Neural cell (in vitro differentiated cells): ENCODE measurements around the gene NUCB2. TPM values are rescaled to one million over a fixed set of nuclear protein-coding genes. Genes with fewer than 3 reads are reported as not detected.
"Not testable (repeated sequence)": the region's sequence is repeated elsewhere in the genome, so short reads cannot be mapped to it uniquely, and the experiment has no call there.

Source experiments
- H2AFZ ChIP-seq: fragments of 200-600, 300-800 bp; sonication (generic), shearing (Covaris generic); 2 replicates; pipeline ENCODE4 v1.6.0; 2014; ENCODE audit warnings: low read depth, mild to moderate bottlenecking, antibody characterized with exemption, low read length, moderate library complexity
- H3F3A ChIP-seq: fragments of 200-600 bp; shearing (Covaris generic); 2 replicates; pipeline ENCODE4 v1.6.1; 2016; ENCODE audit warnings: mild to moderate bottlenecking, moderate library complexity, mixed read lengths, antibody characterized with exemption, low read length; ENCODE audit not compliant: insufficient read depth, poor library complexity, severe bottlenecking
- H3K27ac ChIP-seq: fragments of 200-600, 300-800 bp; sonication (generic), shearing (Covaris generic); 2 replicates; pipeline ENCODE4 v1.5.1; 2014; ENCODE audit warnings: mild to moderate bottlenecking, low read length, moderate library complexity
- H3K27me3 ChIP-seq: fragments of 300-800, 200-600 bp; sonication (generic), shearing (Covaris generic); 2 replicates; pipeline ENCODE4 v1.6.0; 2014; ENCODE audit warnings: mild to moderate bottlenecking, low read depth, low read length, moderate library complexity; ENCODE audit not compliant: insufficient read depth
- H3K36me3 ChIP-seq: fragments of 300-800, 200-600 bp; sonication (generic), shearing (Covaris generic); 2 replicates; pipeline ENCODE4 v1.5.1; 2014; ENCODE audit warnings: mild to moderate bottlenecking, antibody characterized with exemption, low read length, moderate library complexity; ENCODE audit not compliant: insufficient read depth
- H3K4me2 ChIP-seq: fragments of 300-800, 200-600 bp; sonication (generic), shearing (Covaris generic); 2 replicates; pipeline ENCODE4 v1.6.0; 2014; ENCODE audit warnings: mild to moderate bottlenecking, low read length
- H3K4me3 ChIP-seq: fragments of 300-800, 200-600 bp; sonication (generic), shearing (Covaris generic); 2 replicates; pipeline ENCODE4 v1.5.1; 2014; ENCODE audit warnings: mild to moderate bottlenecking, low read length, moderate library complexity
- H3K79me2 ChIP-seq: fragments of 200-600 bp; shearing (Covaris generic); replicated peaks from 2 replicates; pipeline ENCODE4 v1.6.0; 2014; ENCODE audit warnings: mild to moderate bottlenecking, low read length, moderate library complexity; ENCODE audit not compliant: insufficient read depth
- H3K9ac ChIP-seq: fragments of 300-800, 200-600 bp; sonication (generic), shearing (Covaris generic); 2 replicates; pipeline ENCODE4 v1.6.1; 2016; ENCODE audit warnings: mild to moderate bottlenecking, low read length, mixed read lengths
- H3K9me2 ChIP-seq: fragments of 200-600 bp; shearing (Covaris generic); 2 replicates; pipeline ENCODE4 v1.6.1; 2016; ENCODE audit warnings: mild to moderate bottlenecking, low read length, mixed read lengths; ENCODE audit not compliant: insufficient read depth
- H3K9me3 ChIP-seq: fragments of 200-600, 300-800 bp; sonication (generic), shearing (Covaris generic); 2 replicates; pipeline ENCODE4 v1.6.1; 2016; ENCODE audit warnings: mild to moderate bottlenecking, mixed run types, low read length, moderate library complexity, mixed read lengths
- H4K20me1 ChIP-seq: fragments of 200-600 bp; shearing (Covaris generic); 2 replicates; pipeline ENCODE4 v1.6.1; 2016; ENCODE audit warnings: mild to moderate bottlenecking, mixed run types; ENCODE audit not compliant: insufficient read depth
- CTCF ChIP-seq: fragments of 450-650 bp; IDR thresholded peaks from 2 replicates; pipeline ENCODE4 v1.5.1; 2014; ENCODE audit warnings: antibody characterized with exemption, mild to moderate bottlenecking, moderate library complexity; ENCODE audit not compliant: poor library complexity, severe bottlenecking
- EP300 ChIP-seq: fragments of 450-650 bp; conservative IDR thresholded peaks from 2 replicates; pipeline ENCODE4 v1.6.1; 2014; ENCODE audit warnings: antibody characterized with exemption, mild to moderate bottlenecking, moderate library complexity; ENCODE audit not compliant: poor library complexity, severe bottlenecking
- EZH2 ChIP-seq: fragments of 200-600, 300-800 bp; shearing (Covaris generic), sonication (generic); IDR thresholded peaks from 2 replicates; pipeline ENCODE4 v1.6.1; 2014; ENCODE audit warnings: antibody characterized with exemption, low read length, borderline replicate concordance, mild to moderate bottlenecking; ENCODE audit not compliant: insufficient read depth, poor library complexity, severe bottlenecking
- MXI1 ChIP-seq: fragments of 450-650 bp; conservative IDR thresholded peaks from 2 replicates; pipeline ENCODE4 v1.6.1; 2014; ENCODE audit warnings: antibody characterized with exemption, mild to moderate bottlenecking; ENCODE audit not compliant: poor library complexity, severe bottlenecking
- POLR2AphosphoS5 ChIP-seq: IDR thresholded peaks from 2 replicates; pipeline ENCODE4 v1.6.1; 2012
- RAD21 ChIP-seq: fragments of 450-650 bp; conservative IDR thresholded peaks from 2 replicates; pipeline ENCODE4 v1.6.1; 2014; ENCODE audit warnings: antibody characterized with exemption, mild to moderate bottlenecking, moderate library complexity
- TAF1 ChIP-seq: IDR thresholded peaks from 2 replicates; pipeline ENCODE4 v1.6.1; 2012; ENCODE audit warnings: low read depth
- polyA minus RNA-seq: library from RNA; depleted of rRNA, polyadenylated mRNA; stranded (reverse); fragments of >200 nt; gene quantifications from 2 replicates; pipeline ENCODE4 v1.2.3, GENCODE V29; 2014
- polyA plus RNA-seq: library from polyadenylated mRNA; depleted of rRNA; stranded (reverse); fragments of >200 nt; gene quantifications from 2 replicates; pipeline ENCODE4 v1.2.3, GENCODE V29; 2014
- TF ChIP-seq, protein P1 (sequence below): IDR thresholded peaks from 2 replicates; pipeline ENCODE4 v1.6.1; 2012; ENCODE audit warnings: borderline replicate concordance

The NUCB2 gene
- polyA plus RNA-seq, result 108 and 120 TPM in 2 replicates
- polyA minus RNA-seq, result 139 and 168 TPM in 2 replicates

DNA sequence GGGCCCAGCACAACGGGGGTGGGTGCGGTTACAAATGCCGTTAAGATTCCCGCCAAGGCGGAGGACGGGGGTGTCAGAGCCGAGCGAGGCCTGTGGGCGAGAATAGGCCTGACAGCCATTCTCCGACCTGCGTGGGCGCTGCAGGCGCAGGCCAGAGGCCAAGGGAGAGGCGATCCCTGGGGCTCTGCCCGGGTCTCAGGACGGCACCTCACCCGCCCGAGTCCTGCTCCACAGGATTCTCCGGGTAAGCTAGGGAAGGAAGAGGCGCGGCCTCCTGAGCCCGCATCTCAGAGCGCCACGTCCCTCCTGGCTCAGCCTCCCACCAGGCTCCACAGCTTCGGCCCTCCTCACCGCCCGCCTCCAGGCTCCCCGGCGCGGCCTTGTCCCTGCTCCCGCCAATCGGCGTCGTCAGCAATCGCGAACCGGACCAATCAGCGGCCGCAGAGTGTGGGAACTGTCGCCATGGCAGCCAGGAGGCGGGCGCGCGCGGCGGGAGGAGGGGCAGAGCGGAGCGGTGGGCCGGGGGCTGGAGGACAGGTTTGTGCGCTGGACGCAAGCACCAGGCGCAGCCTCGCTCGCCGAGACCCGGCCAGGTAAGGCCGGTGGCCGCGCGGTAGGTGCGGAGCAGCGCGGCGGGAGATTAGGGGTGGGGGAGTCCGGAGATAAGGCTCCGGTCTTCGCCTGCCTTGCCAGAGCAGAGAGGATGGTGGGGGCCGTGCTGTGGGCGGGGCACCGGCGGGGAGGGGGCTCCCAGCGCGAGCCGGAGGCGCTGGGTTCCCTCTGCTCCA lies at the start of gene NUCB2:
Gene NUCB2 (plus strand): TSS at position 504 of the 788 bp plus-strand sequence. CDS start 18,585 bp downstream, outside the sequence.
- Histone ChIP-seq H3K9me2 (no peaks in the 10 kb centered on the region), H3F3A (no peaks in the 10 kb centered on the region), H2AFZ (peak within 1 kb of the TSS; percentile 99), H3K36me3 (no peaks in the 10 kb centered on the region), H3K79me2 (peaks cover 17% of the 10 kb centered on the region), H4K20me1 (no peaks in the 10 kb centered on the region), H3K4me3 (peak within 1 kb of the TSS; percentile 80), H3K9me3 (no peaks in the 10 kb centered on the region), H3K27me3 (no peaks in the 10 kb centered on the region), H3K27ac (peak within 1 kb of the TSS; percentile 90), H3K4me2 (peak within 1 kb of the TSS; percentile 100), H3K9ac (peak within 1 kb of the TSS; percentile 89)
- TF ChIP-seq, protein P1, sequence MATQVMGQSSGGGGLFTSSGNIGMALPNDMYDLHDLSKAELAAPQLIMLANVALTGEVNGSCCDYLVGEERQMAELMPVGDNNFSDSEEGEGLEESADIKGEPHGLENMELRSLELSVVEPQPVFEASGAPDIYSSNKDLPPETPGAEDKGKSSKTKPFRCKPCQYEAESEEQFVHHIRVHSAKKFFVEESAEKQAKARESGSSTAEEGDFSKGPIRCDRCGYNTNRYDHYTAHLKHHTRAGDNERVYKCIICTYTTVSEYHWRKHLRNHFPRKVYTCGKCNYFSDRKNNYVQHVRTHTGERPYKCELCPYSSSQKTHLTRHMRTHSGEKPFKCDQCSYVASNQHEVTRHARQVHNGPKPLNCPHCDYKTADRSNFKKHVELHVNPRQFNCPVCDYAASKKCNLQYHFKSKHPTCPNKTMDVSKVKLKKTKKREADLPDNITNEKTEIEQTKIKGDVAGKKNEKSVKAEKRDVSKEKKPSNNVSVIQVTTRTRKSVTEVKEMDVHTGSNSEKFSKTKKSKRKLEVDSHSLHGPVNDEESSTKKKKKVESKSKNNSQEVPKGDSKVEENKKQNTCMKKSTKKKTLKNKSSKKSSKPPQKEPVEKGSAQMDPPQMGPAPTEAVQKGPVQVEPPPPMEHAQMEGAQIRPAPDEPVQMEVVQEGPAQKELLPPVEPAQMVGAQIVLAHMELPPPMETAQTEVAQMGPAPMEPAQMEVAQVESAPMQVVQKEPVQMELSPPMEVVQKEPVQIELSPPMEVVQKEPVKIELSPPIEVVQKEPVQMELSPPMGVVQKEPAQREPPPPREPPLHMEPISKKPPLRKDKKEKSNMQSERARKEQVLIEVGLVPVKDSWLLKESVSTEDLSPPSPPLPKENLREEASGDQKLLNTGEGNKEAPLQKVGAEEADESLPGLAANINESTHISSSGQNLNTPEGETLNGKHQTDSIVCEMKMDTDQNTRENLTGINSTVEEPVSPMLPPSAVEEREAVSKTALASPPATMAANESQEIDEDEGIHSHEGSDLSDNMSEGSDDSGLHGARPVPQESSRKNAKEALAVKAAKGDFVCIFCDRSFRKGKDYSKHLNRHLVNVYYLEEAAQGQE, result peak; percentile 50
- TF ChIP-seq POLR2AphosphoS5 (peak; percentile 89), MXI1 (peak; percentile 71), EP300 (peak; percentile 55), EZH2 (no peak), CTCF (peak; percentile 26), TAF1 (no peak), RAD21 (peak; percentile 18)

GRCh38 chr11:17228186-17228925 lies 48.2 kb upstream of the NUCB2 start:
- not testable (repeated sequence) for H3K36me3 ChIP-seq, H3K9me2 ChIP-seq, H3F3A ChIP-seq, H3K79me2 ChIP-seq, H4K20me1 ChIP-seq, H2AFZ ChIP-seq, H3K4me2 ChIP-seq, H3K9me3 ChIP-seq, H3K4me3 ChIP-seq, H3K9ac ChIP-seq, H3K27ac ChIP-seq, H3K27me3 ChIP-seq
